22Rv1 (cell line): ENCODE measurements around the gene SNAPIN.
"Not testable (repeated sequence)": the region's sequence is repeated elsewhere in the genome, so short reads cannot be mapped to it uniquely, and the experiment has no call there.

ENCODE experiments used
- ZFX ChIP-seq: fragments of 450-650 bp; IDR thresholded peaks from 2 replicates; pipeline ENCODE4 v1.6.1; 2017; ENCODE audit warnings: antibody characterized with exemption, borderline replicate concordance
- TF ChIP-seq, protein P1 (sequence below): fragments of 450-650 bp; IDR thresholded peaks from 2 replicates; pipeline ENCODE4 v1.5.1; 2017; ENCODE audit warnings: mild to moderate bottlenecking

- TF ChIP-seq, protein P1, sequence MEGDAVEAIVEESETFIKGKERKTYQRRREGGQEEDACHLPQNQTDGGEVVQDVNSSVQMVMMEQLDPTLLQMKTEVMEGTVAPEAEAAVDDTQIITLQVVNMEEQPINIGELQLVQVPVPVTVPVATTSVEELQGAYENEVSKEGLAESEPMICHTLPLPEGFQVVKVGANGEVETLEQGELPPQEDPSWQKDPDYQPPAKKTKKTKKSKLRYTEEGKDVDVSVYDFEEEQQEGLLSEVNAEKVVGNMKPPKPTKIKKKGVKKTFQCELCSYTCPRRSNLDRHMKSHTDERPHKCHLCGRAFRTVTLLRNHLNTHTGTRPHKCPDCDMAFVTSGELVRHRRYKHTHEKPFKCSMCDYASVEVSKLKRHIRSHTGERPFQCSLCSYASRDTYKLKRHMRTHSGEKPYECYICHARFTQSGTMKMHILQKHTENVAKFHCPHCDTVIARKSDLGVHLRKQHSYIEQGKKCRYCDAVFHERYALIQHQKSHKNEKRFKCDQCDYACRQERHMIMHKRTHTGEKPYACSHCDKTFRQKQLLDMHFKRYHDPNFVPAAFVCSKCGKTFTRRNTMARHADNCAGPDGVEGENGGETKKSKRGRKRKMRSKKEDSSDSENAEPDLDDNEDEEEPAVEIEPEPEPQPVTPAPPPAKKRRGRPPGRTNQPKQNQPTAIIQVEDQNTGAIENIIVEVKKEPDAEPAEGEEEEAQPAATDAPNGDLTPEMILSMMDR = not testable (repeated sequence)
- TF ChIP-seq ZFX = not testable (repeated sequence)
Observed at GRCh38 chr1:153668672-153669071, 10.2 kb downstream of the SNAPIN start.
